Prostate gland (tissue), 2 donors: ENCODE data around the gene ZBTB49. TPM values are rescaled to one million over a fixed set of nuclear protein-coding genes. Genes with fewer than 3 reads are reported as not detected.

Source experiments
- DNase-seq: peaks from one replicate; pipeline ENCODE4 v3.0.0-alpha.2; 2019; ENCODE audit warnings: low spot score
- H3K27ac ChIP-seq, 2 donors: fragments of 200-600 bp; sonication (generic); 2 replicates each; pipeline ENCODE4 v1.5.1; 2017 to 2019
- H3K27me3 ChIP-seq: fragments of 200-600 bp; sonication (generic); replicated peaks from 2 replicates; pipeline ENCODE4 v1.5.1; 2019; ENCODE audit not compliant: insufficient read depth
- H3K36me3 ChIP-seq, 2 donors: fragments of 200-600 bp; sonication (generic); 1 replicate in 1 of 2; 2 replicates in 1 of 2; pipeline versions ENCODE4 v1.5.1 to v1.8.1; 2017 to 2019
- H3K4me1 ChIP-seq: fragments of 200-600 bp; sonication (generic); replicated peaks from 2 replicates; pipeline ENCODE4 v1.5.1; 2019
- H3K4me3 ChIP-seq, 2 donors: fragments of 200-600 bp; sonication (generic); 2 replicates each; pipeline ENCODE4 v1.5.1; 2017 to 2019
- H3K9me3 ChIP-seq: fragments of 200-600 bp; sonication (generic); 2 replicates; pipeline ENCODE4 v1.5.1; 2017
- CTCF ChIP-seq, 4 experiments: fragments of 200-600 bp in 2 of 4; fragments of 450-650 bp in 2 of 4; sonication (generic) in 2 of 4; IDR thresholded peaks; 1 replicate in 3 of 4; 2 replicates in 1 of 4; pipeline ENCODE4 v1.5.1; 2016 to 2019; ENCODE audit warnings: antibody characterized with exemption in 4 of 4, mild to moderate bottlenecking in 2 of 4, moderate library complexity in 2 of 4
- POLR2A ChIP-seq: fragments of 450-650 bp; IDR thresholded peaks from one replicate; pipeline ENCODE4 v1.6.1; 2016; ENCODE audit warnings: antibody characterized with exemption, mild to moderate bottlenecking
- POLR2AphosphoS5 ChIP-seq: sonication (generic); formaldehyde crosslinking; IDR thresholded peaks from one replicate; pipeline ENCODE4 v1.6.1; 2017; ENCODE audit warnings: antibody characterized with exemption
- WGBS: methylation state at CpG from one replicate; pipeline ENCODE4 v1.1.5; 2018; 5-methylcytosine and 5-hydroxymethylcytosine counted together
- intact Hi-C: fragments of 100-400 bp; cut with DNase I; formaldehyde crosslinking; loops from one replicate; pipeline ENCODE4 v1.14.2; 2022
- total RNA-seq, 2 donors: library from RNA; depleted of rRNA; stranded (reverse); fragments of >200 nt; gene quantifications; one replicate each; pipeline ENCODE4 v1.1.0, GENCODE V29; 2016

ZBTB49 gene
- total RNA-seq, 2 donors from 2014 or later: 5.1 to 10.3 TPM

- H3K9me3 ChIP-seq: no peaks in the 10 kb centered on the region
- DNase-seq: no peak
- H3K36me3 ChIP-seq: peaks cover 0 to 11% of the 10 kb centered on the region in 2 donors
- no peaks in the 10 kb centered on the region for H3K27me3 ChIP-seq
- H3K4me1 ChIP-seq: no peaks in the 10 kb centered on the region
- intact Hi-C loops: no loop called here
- WGBS: 91% methylated on average over 4 of the region's 4 CpGs
- no peak overlapping the region for H3K27ac ChIP-seq
- no peak overlapping the region for H3K4me3 ChIP-seq
- TF ChIP-seq CTCF (IDR thresholded peaks at IDR 0.05): no peak
- no peak for TF ChIP-seq POLR2AphosphoS5
- no peak for TF ChIP-seq POLR2A
Observed at GRCh38 chr4:4269856-4270255, 20.2 kb upstream of the ZBTB49 start.

DNA sequence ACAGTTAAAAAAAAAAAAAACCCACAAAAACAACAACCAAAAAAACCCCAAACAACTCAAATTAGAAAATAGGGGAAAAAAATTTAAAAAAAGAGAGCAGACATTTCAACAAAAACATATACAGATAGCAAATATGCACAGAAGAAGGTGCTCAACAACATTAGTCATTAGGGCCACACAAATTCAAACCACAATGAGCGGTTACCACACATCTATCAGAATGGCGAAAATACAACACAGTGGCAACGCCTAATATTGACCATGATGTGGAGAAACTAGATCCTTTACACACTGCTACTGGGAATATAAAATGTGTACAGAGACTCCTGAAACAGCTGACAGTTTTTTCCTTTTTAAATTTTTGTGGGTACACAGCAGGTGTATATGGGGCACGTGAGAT lies 19.5 kb upstream of the ZBTB49 start:
- 69% methylated on average over 4 of the region's 4 CpGs for WGBS
- Histone ChIP-seq H3K27ac (no peak overlapping the region), H3K27me3 (no peaks in the 10 kb centered on the region), H3K9me3 (no peaks in the 10 kb centered on the region), H3K4me3 (no peak overlapping the region), H3K4me1 (no peaks in the 10 kb centered on the region), H3K36me3 (peaks cover 0 to 11% of the 10 kb centered on the region in 2 donors)
- TF ChIP-seq POLR2A (no peak), CTCF (IDR thresholded peaks at IDR 0.05) (no peak), POLR2AphosphoS5 (no peak)
- no peak for DNase-seq
- intact Hi-C loops: no loop called here

- no peak for DNase-seq
- Histone ChIP-seq H3K27ac (no peak overlapping the region), H3K4me1 (no peaks in the 10 kb centered on the region), H3K27me3 (no peaks in the 10 kb centered on the region), H3K36me3 (peaks cover 0 to 11% of the 10 kb centered on the region in 2 donors), H3K4me3 (no peak overlapping the region), H3K9me3 (no peaks in the 10 kb centered on the region)
- intact Hi-C loops: no loop called here
- no peak for TF ChIP-seq POLR2A
- TF ChIP-seq POLR2AphosphoS5: no peak
- TF ChIP-seq CTCF (IDR thresholded peaks at IDR 0.05): no peak
- WGBS: 88% methylated on average over 10 of the region's 10 CpGs
Observed at GRCh38 chr4:4271912-4272311, 18.1 kb upstream of the ZBTB49 start.

DNA sequence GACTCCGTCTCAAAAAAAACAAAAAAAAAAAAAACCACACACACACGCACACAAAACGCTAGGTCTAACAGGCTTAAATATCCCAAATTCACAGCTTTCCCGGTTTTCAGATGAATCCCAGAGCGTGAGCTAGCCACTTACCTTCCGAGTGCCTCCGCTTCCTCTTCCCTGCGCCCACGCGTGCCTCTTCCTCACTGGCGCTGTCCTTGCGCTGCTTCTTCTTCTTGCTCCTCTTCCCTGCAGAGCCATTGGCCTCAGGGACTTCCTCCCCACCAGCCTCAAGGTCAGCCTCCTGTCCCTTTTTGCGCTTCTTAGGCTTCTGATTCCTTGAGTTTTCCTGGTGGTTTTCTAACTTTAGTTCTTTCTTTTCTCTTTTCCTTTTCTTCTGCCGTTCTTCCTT lies 15.8 kb upstream of the ZBTB49 start:
- intact Hi-C loops: no loop called here
- 96% methylated on average over 14 of the region's 14 CpGs for WGBS
- no peaks in the 10 kb centered on the region for H3K9me3 ChIP-seq
- no peaks in the 10 kb centered on the region for H3K4me1 ChIP-seq
- no peak overlapping the region for H3K27ac ChIP-seq
- H3K4me3 ChIP-seq: no peak overlapping the region
- peaks cover 0 to 18% of the 10 kb centered on the region in 2 donors for H3K36me3 ChIP-seq
- H3K27me3 ChIP-seq: no peaks in the 10 kb centered on the region
- no peak for DNase-seq
- TF ChIP-seq POLR2A (no peak), CTCF (IDR thresholded peaks at IDR 0.05) (no peak), POLR2AphosphoS5 (no peak)

GRCh38 chr4:4277531-4277930 lies 12.5 kb upstream of the ZBTB49 start:
- intact Hi-C loops: no loop called here
- H3K9me3 ChIP-seq: no peaks in the 10 kb centered on the region
- no peaks in the 10 kb centered on the region for H3K4me1 ChIP-seq
- 71% methylated on average over 6 of the region's 6 CpGs for WGBS
- no peak overlapping the region for H3K4me3 ChIP-seq
- TF ChIP-seq POLR2AphosphoS5 (no peak), CTCF (IDR thresholded peaks at IDR 0.05) (no peak), POLR2A (no peak)
- DNase-seq: no peak
- no peaks in the 10 kb centered on the region for H3K27me3 ChIP-seq
- peaks cover 0 to 18% of the 10 kb centered on the region in 2 donors for H3K36me3 ChIP-seq
- H3K27ac ChIP-seq: no peak overlapping the region
